ENCODE measurements around the gene IL33. TPM values are rescaled to one million over a fixed set of nuclear protein-coding genes. Genes with fewer than 3 reads are reported as not detected.

Gene IL33
- total and polyA plus RNA-seq, 2 experiments from 2014 or later, result not detected

DNA sequence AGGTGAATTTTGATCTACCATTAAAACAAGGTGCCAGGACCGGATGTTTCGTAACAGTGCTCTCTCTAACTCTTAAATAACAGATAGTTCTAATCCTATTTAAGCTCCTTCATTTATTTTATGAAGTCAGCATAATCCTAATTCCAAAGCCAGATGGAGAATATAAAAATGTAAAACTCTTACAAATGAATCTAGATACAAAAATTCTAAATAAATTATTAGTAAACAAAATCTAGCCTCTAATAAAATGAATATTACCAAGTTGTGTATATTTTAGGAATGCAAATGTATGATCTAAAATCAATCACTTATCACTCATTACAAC is 32.4 kb upstream of the IL33 start (continued):
- TF ChIP-seq CREB1 (CRISPR knock-in tag; IDR thresholded peaks at IDR 0.05; ENCODE audit: low read depth), result no peak
- TF ChIP-seq, protein P1, sequence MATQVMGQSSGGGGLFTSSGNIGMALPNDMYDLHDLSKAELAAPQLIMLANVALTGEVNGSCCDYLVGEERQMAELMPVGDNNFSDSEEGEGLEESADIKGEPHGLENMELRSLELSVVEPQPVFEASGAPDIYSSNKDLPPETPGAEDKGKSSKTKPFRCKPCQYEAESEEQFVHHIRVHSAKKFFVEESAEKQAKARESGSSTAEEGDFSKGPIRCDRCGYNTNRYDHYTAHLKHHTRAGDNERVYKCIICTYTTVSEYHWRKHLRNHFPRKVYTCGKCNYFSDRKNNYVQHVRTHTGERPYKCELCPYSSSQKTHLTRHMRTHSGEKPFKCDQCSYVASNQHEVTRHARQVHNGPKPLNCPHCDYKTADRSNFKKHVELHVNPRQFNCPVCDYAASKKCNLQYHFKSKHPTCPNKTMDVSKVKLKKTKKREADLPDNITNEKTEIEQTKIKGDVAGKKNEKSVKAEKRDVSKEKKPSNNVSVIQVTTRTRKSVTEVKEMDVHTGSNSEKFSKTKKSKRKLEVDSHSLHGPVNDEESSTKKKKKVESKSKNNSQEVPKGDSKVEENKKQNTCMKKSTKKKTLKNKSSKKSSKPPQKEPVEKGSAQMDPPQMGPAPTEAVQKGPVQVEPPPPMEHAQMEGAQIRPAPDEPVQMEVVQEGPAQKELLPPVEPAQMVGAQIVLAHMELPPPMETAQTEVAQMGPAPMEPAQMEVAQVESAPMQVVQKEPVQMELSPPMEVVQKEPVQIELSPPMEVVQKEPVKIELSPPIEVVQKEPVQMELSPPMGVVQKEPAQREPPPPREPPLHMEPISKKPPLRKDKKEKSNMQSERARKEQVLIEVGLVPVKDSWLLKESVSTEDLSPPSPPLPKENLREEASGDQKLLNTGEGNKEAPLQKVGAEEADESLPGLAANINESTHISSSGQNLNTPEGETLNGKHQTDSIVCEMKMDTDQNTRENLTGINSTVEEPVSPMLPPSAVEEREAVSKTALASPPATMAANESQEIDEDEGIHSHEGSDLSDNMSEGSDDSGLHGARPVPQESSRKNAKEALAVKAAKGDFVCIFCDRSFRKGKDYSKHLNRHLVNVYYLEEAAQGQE (IDR thresholded peaks at IDR 0.05; ENCODE audit: unreplicated experiment), result no peak
- no peak for TF ChIP-seq JUNB (IDR thresholded peaks at IDR 0.05; ENCODE audit: unreplicated experiment)
- no peak for TF ChIP-seq NANOG (IDR thresholded peaks at IDR 0.05; ENCODE audit: borderline replicate concordance)
- no peak for TF ChIP-seq ZNF114 (CRISPR knock-in tag; IDR thresholded peaks at IDR 0.05)

DNA sequence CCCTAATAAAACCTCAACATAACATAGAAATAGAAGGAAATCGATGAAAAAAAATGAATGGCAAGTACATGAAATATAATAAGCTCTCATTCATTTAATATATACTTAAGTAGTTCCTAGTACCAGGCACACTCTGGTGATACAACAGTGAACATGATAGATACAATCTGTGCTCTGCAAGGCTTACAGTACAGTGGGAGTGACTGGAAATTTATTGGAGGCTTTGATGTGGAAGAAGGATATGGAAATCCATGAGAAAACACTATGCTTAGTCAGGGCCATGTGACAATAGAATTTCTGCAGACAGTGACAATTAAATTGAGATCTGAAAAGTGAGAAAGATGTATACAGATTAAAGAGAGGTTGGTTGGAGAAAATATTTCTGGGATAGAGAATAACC is 32.0 kb upstream of the IL33 start:
- no peaks in the 10 kb centered on the region for H3F3A ChIP-seq (replicated peaks; ENCODE audit: low read depth)
- no peak for ATAC-seq
- no peaks in the 10 kb centered on the region for H3K79me2 ChIP-seq (replicated peaks; ENCODE audit: insufficient read depth)
- H3K9me2 ChIP-seq (ENCODE audit: insufficient read depth), result peaks cover 5% of the 10 kb centered on the region
- H3K27me3 ChIP-seq (ENCODE audit: insufficient read depth), result no peaks in the 10 kb centered on the region
- H3K4me3 Mint-ChIP-seq, result no peak overlapping the region
- H3K27ac Mint-ChIP-seq, result no peak overlapping the region
- no peak for DNase-seq (ENCODE audit: low spot score)
- peaks cover 8% of the 10 kb centered on the region for H3K27me3 Mint-ChIP-seq (ENCODE audit: insufficient read depth, low read depth, poor library complexity)
- H3K4me2 ChIP-seq, result no peak overlapping the region
- H3K4me1 ChIP-seq (ENCODE audit: insufficient read depth), result no peaks in the 10 kb centered on the region; the same call in 1 of the 2 replicates
- H3K36me3 ChIP-seq (ENCODE audit: insufficient read depth), result no peaks in the 10 kb centered on the region
- H3K36me3 Mint-ChIP-seq (ENCODE audit: low read depth), result peaks cover 19% of the 10 kb centered on the region
- H2AFZ ChIP-seq, result no peak overlapping the region
- peaks cover 23% of the 10 kb centered on the region for H3K9me3 Mint-ChIP-seq
- peaks cover 16% of the 10 kb centered on the region for H3K4me1 Mint-ChIP-seq
- no peak overlapping the region for H3K4me3 ChIP-seq
- no peaks in the 10 kb centered on the region for H4K20me1 ChIP-seq (replicated peaks; ENCODE audit: insufficient read depth)
- TF ChIP-seq, protein P1 (IDR thresholded peaks at IDR 0.05; ENCODE audit: unreplicated experiment), result no peak
- TF ChIP-seq, protein P2, sequence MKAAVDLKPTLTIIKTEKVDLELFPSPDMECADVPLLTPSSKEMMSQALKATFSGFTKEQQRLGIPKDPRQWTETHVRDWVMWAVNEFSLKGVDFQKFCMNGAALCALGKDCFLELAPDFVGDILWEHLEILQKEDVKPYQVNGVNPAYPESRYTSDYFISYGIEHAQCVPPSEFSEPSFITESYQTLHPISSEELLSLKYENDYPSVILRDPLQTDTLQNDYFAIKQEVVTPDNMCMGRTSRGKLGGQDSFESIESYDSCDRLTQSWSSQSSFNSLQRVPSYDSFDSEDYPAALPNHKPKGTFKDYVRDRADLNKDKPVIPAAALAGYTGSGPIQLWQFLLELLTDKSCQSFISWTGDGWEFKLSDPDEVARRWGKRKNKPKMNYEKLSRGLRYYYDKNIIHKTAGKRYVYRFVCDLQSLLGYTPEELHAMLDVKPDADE (IDR thresholded peaks at IDR 0.05), result no peak
- no peak overlapping the region for H3K27ac ChIP-seq (ENCODE audit: low read depth)

All from GM23338 (cell line).